NOMO-1 (cell line): ENCODE data around the gene EIF4B.

Source experiments
- DNase-seq, 2 experiments: peaks; one replicate each; lab custom pipeline; 2025; ENCODE audit not compliant: unreplicated experiment in 2 of 2; lab: John Stamatoyannopoulos, UW

Gene EIF4B

GRCh38 chr12:53044896-53045695, 38.8 kb downstream of the EIF4B start:
- DNase-seq = no peak

GRCh38 chr12:53045696-53046045, 39.4 kb downstream of the EIF4B start:
- no peak for DNase-seq

GRCh38 chr12:53046655-53047220, 40.5 kb downstream of the EIF4B start:
- peak; percentile 39 to 58 for DNase-seq

GRCh38 chr12:53047221-53048032, 41.2 kb downstream of the EIF4B start:
- DNase-seq = peak; percentile 39 to 58

GRCh38 chr12:53048033-53048779, 42.0 kb downstream of the EIF4B start:
- no peak for DNase-seq

- no peak for DNase-seq
Measured at GRCh38 chr12:53048780-53049401, 42.6 kb downstream of the EIF4B start.

GRCh38 chr12:53049571-53050318, 43.5 kb downstream of the EIF4B start, which contains the start of gene TNS2:
Gene TNS2, plus strand, starts transcription at chr12:53050065. Its CDS starts 121 bp downstream, at chr12:53050186.
- no peak for DNase-seq

- no peak for DNase-seq
Measured at GRCh38 chr12:53050426-53051057, 44.3 kb downstream of the EIF4B start.

- no peak for DNase-seq
Measured at GRCh38 chr12:53051058-53051880, 45.0 kb downstream of the EIF4B start.

- DNase-seq = no peak
Measured at GRCh38 chr12:53051881-53052412, 45.7 kb downstream of the EIF4B start.

GRCh38 chr12:53052419-53053217, 46.4 kb downstream of the EIF4B start:
- DNase-seq = no peak

GRCh38 chr12:53053218-53054111, 47.2 kb downstream of the EIF4B start:
- no peak for DNase-seq

GRCh38 chr12:53054112-53054878, 48.0 kb downstream of the EIF4B start:
- peak; percentile 88 to 90 for DNase-seq

GRCh38 chr12:53055471-53056266, 49.4 kb downstream of the EIF4B start:
- no peak for DNase-seq

GRCh38 chr12:53056296-53056695, 50.0 kb downstream of the EIF4B start:
- DNase-seq = no peak
